Measurements from ENCODE around the gene SLC22A2.

- TF ChIP-seq CTCF (IDR thresholded peaks at IDR 0.05 in 2 of 3, conservative IDR thresholded peaks at IDR 0.05 in 1 of 3; ENCODE audit: control insufficient read depth in 2 of 3, extremely low read depth in 1 of 3, insufficient read depth in 1 of 3, low read depth in 3 of 3, low read length in 3 of 3) (no peak), EP300 (IDR thresholded peaks at IDR 0.05; ENCODE audit: borderline replicate concordance in 1 of 2, control insufficient read depth in 1 of 2, low read depth in 2 of 2, low read length in 2 of 2) (no peak), POLR2A (IDR thresholded peaks at IDR 0.05; ENCODE audit: low read depth, low read length) (no peak), PAX5 (IDR thresholded peaks at IDR 0.05; ENCODE audit: borderline replicate concordance, low read depth, low read length) (no peak), MEF2A (IDR thresholded peaks at IDR 0.05; ENCODE audit: insufficient read depth, low read depth, low read length) (no peak), POLR2AphosphoS5 (IDR thresholded peaks at IDR 0.05; ENCODE audit: low read length) (no peak), NR2C2 (IDR thresholded peaks at IDR 0.05; ENCODE audit: borderline replicate concordance, control insufficient read depth, insufficient read length, low read depth) (no peak), ETV6 (conservative IDR thresholded peaks at IDR 0.05 in 1 of 2, IDR thresholded peaks at IDR 0.05 in 1 of 2; ENCODE audit: borderline replicate concordance in 1 of 2, low read depth in 1 of 2) (no peak), SMC3 (IDR thresholded peaks at IDR 0.05; ENCODE audit: borderline replicate concordance, low read length) (no peak)
Observed at GRCh38 chr6:160249671-160250070, 8.9 kb downstream of the SLC22A2 start.

All from GM12878 (cell line).